SK-N-SH treated with all-trans-retinoic acid at 6 μM for 48 hours (cell line): ENCODE results near the gene PPFIA1.

Experiments
- ATAC-seq: fragments of 200-7000 bp; cut with Tn5 transposase; 3 replicates; pipeline ENCODE4 v1.9.1; 2020; ENCODE audit warnings: mild to moderate bottlenecking, moderate library complexity
- ARNTL ChIP-seq: fragments of 450-650 bp; formaldehyde crosslinking; IDR thresholded peaks from 2 replicates; pipeline ENCODE4 v1.5.0; 2020; ENCODE audit warnings: low read depth, mild to moderate bottlenecking, moderate library complexity, borderline replicate concordance
- BACH2 ChIP-seq: fragments of 250-450 bp; sonication (Bioruptor Pico); IDR thresholded peaks from 2 replicates; pipeline ENCODE4 v1.9.0; 2021; ENCODE audit warnings: mild to moderate bottlenecking, borderline replicate concordance
- CREB5 ChIP-seq: fragments of 250-450 bp; sonication (Bioruptor Pico); IDR thresholded peaks from 2 replicates; pipeline ENCODE4 v1.5.1; 2020; ENCODE audit warnings: low read depth, mild to moderate bottlenecking, moderate library complexity
- CSRNP3 ChIP-seq: fragments of 250-450 bp; sonication (Bioruptor Pico); IDR thresholded peaks from 2 replicates; pipeline ENCODE4 v1.5.1; 2021; ENCODE audit warnings: mild to moderate bottlenecking, moderate library complexity
- ESRRG ChIP-seq: fragments of 250-450 bp; sonication (Bioruptor Pico); IDR thresholded peaks from 2 replicates; pipeline ENCODE4 v1.6.1; 2021; ENCODE audit warnings: mild to moderate bottlenecking
- GLIS3 ChIP-seq: fragments of 250-450 bp; sonication (Bioruptor Pico); IDR thresholded peaks from 2 replicates; pipeline ENCODE4 v1.5.0; 2020; ENCODE audit warnings: mild to moderate bottlenecking, moderate library complexity
- ISL1 ChIP-seq: fragments of 250-450 bp; sonication (Bioruptor Pico); IDR thresholded peaks from 2 replicates; pipeline ENCODE4 v2.1.2; 2022; ENCODE audit warnings: mild to moderate bottlenecking, moderate library complexity
- PATZ1 ChIP-seq: fragments of 250-450 bp; sonication (Bioruptor Pico); IDR thresholded peaks from 2 replicates; pipeline ENCODE4 v1.8.0; 2020; ENCODE audit warnings: mild to moderate bottlenecking, moderate library complexity, borderline replicate concordance
- POU6F1 ChIP-seq: fragments of 250-450 bp; sonication (Bioruptor Pico); IDR thresholded peaks from 2 replicates; pipeline ENCODE4 v1.8.0; 2021; ENCODE audit warnings: low read depth, mild to moderate bottlenecking, moderate library complexity, borderline replicate concordance
- RARB ChIP-seq: fragments of 250-450 bp; sonication (Bioruptor Pico); IDR thresholded peaks from 2 replicates; pipeline ENCODE4 v1.8.0; 2021; ENCODE audit warnings: mild to moderate bottlenecking, moderate library complexity
- SNAI2 ChIP-seq: fragments of 250-450 bp; sonication (Bioruptor Pico); IDR thresholded peaks from 2 replicates; pipeline ENCODE4 v1.5.0; 2020; ENCODE audit warnings: mild to moderate bottlenecking, moderate library complexity
- TCF4 ChIP-seq: fragments of 250-450 bp; sonication (Bioruptor Pico); IDR thresholded peaks from 2 replicates; pipeline ENCODE4 v1.8.0; 2021; ENCODE audit warnings: mild to moderate bottlenecking, moderate library complexity, borderline replicate concordance
- TOX ChIP-seq: fragments of 250-450 bp; sonication (Bioruptor Pico); IDR thresholded peaks from 2 replicates; pipeline ENCODE4 v1.8.0; 2021; ENCODE audit warnings: mild to moderate bottlenecking, moderate library complexity, borderline replicate concordance
- ZC3H10 ChIP-seq: fragments of 250-450 bp; sonication (Bioruptor Pico); IDR thresholded peaks from 2 replicates; pipeline ENCODE4 v1.5.1; 2021; ENCODE audit warnings: mild to moderate bottlenecking, moderate library complexity
- ZFP3 ChIP-seq: fragments of 250-450 bp; sonication (Bioruptor Pico); IDR thresholded peaks from 2 replicates; pipeline ENCODE4 v1.5.0; 2020; ENCODE audit warnings: mild to moderate bottlenecking, moderate library complexity
- ZFP30 ChIP-seq: fragments of 450-650 bp; formaldehyde crosslinking; IDR thresholded peaks from 2 replicates; pipeline ENCODE4 v1.5.0; 2022; ENCODE audit warnings: mild to moderate bottlenecking, moderate library complexity
- ZNF565 ChIP-seq: fragments of 450-650 bp; formaldehyde crosslinking; conservative IDR thresholded peaks from 2 replicates; pipeline ENCODE4 v1.5.0; 2020; ENCODE audit warnings: low read depth, mild to moderate bottlenecking, moderate library complexity
- ZNF8 ChIP-seq: fragments of 450-650 bp; formaldehyde crosslinking; IDR thresholded peaks from 2 replicates; pipeline ENCODE4 v1.5.0; 2020; ENCODE audit warnings: mild to moderate bottlenecking, moderate library complexity
- TF ChIP-seq, protein P1 (sequence below): fragments of 250-450 bp; sonication (Bioruptor Pico); IDR thresholded peaks from 2 replicates; pipeline ENCODE4 v1.5.0; 2020; ENCODE audit warnings: mild to moderate bottlenecking, moderate library complexity

The PPFIA1 gene

DNA sequence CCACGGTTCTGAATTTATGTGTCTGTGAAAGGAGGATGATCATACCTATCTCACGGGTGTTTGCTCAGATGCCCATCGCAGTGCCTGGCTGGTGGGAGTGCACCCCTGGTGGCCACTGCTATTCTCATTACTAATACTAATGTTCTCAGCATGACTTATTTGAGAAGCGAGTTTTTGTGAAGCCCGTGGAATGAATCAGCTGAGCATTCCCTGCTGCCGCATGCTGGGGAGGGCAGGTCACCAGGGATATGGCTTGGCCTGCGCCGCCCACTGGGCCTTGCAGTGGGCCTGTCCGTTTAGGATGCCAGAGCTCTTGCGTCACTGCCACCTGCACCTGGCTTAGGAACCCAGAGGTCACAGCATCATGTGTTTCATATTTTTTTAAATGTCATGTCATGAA lies 144.7 kb downstream of the PPFIA1 start:
- no peak for TF ChIP-seq ZFP3
- TF ChIP-seq CSRNP3 (CRISPR knock-in tag), result no peak
- TF ChIP-seq TOX (CRISPR knock-in tag), result no peak
- TF ChIP-seq, protein P1, sequence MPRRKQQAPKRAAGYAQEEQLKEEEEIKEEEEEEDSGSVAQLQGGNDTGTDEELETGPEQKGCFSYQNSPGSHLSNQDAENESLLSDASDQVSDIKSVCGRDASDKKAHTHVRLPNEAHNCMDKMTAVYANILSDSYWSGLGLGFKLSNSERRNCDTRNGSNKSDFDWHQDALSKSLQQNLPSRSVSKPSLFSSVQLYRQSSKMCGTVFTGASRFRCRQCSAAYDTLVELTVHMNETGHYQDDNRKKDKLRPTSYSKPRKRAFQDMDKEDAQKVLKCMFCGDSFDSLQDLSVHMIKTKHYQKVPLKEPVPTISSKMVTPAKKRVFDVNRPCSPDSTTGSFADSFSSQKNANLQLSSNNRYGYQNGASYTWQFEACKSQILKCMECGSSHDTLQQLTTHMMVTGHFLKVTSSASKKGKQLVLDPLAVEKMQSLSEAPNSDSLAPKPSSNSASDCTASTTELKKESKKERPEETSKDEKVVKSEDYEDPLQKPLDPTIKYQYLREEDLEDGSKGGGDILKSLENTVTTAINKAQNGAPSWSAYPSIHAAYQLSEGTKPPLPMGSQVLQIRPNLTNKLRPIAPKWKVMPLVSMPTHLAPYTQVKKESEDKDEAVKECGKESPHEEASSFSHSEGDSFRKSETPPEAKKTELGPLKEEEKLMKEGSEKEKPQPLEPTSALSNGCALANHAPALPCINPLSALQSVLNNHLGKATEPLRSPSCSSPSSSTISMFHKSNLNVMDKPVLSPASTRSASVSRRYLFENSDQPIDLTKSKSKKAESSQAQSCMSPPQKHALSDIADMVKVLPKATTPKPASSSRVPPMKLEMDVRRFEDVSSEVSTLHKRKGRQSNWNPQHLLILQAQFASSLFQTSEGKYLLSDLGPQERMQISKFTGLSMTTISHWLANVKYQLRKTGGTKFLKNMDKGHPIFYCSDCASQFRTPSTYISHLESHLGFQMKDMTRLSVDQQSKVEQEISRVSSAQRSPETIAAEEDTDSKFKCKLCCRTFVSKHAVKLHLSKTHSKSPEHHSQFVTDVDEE (CRISPR knock-in tag), result no peak
- TF ChIP-seq ZNF565 (CRISPR knock-in tag), result no peak
- TF ChIP-seq RARB (CRISPR knock-in tag), result no peak
- TF ChIP-seq ESRRG (CRISPR knock-in tag), result no peak
- TF ChIP-seq POU6F1 (CRISPR knock-in tag), result no peak
- peak; percentile 45 for ATAC-seq

GRCh38 chr11:70415642-70416395 lies 145.3 kb downstream of the PPFIA1 start:
- ATAC-seq, result no peak
- TF ChIP-seq, protein P1 (CRISPR knock-in tag), result no peak
- TF ChIP-seq ZNF8 (no peak), ZC3H10 (no peak), ZNF565 (CRISPR knock-in tag) (no peak), SNAI2 (no peak), GLIS3 (CRISPR knock-in tag) (no peak)

- no peak for TF ChIP-seq ZNF565 (CRISPR knock-in tag)
- no peak for TF ChIP-seq ESRRG (CRISPR knock-in tag)
- TF ChIP-seq TCF4 (CRISPR knock-in tag), result no peak
- TF ChIP-seq TOX (CRISPR knock-in tag), result no peak
- TF ChIP-seq ZFP3, result no peak
- TF ChIP-seq RARB (CRISPR knock-in tag), result no peak
- no peak for TF ChIP-seq ISL1
- TF ChIP-seq CREB5 (CRISPR knock-in tag), result no peak
- no peak for TF ChIP-seq PATZ1 (CRISPR knock-in tag)
- no peak for TF ChIP-seq BACH2 (CRISPR knock-in tag)
- TF ChIP-seq ZFP30, result no peak
- TF ChIP-seq ARNTL (CRISPR knock-in tag), result no peak
- TF ChIP-seq SNAI2, result no peak
- no peak for TF ChIP-seq ZNF8
- ATAC-seq, result no peak
These were observed 146.4 kb downstream of the PPFIA1 start for GRCh38 chr11:70416881-70417280.
